Femur (tissue), 1 donor: Measurements from ENCODE around the gene NDUFS7.
"Not testable (repeated sequence)": the region's sequence is repeated elsewhere in the genome, so short reads cannot be mapped to it uniquely, and the experiment has no call there.

Experiments used
- DNase-seq: peaks from one replicate; pipeline ENCODE4 v3.0.0-alpha.2; 2017

The NDUFS7 gene

GRCh38 chr19:1434040-1434366 is 50.3 kb downstream of the NDUFS7 start:
- DNase-seq, result no peak

- DNase-seq, result no peak
Measured at GRCh38 chr19:1434577-1435060, 50.9 kb downstream of the NDUFS7 start.

GRCh38 chr19:1435378-1435989 is 51.8 kb downstream of the NDUFS7 start:
- DNase-seq, result no peak

GRCh38 chr19:1437609-1438008 is 53.9 kb downstream of the NDUFS7 start:
- no peak for DNase-seq

- DNase-seq, result peak; percentile 97
Measured at GRCh38 chr19:1438035-1438932, 54.6 kb downstream of the NDUFS7 start, which contains the start of gene RPS15. RPS15 (plus strand) TSS chr19:1438396; CDS start chr19:1438426, 30 bp downstream.

GRCh38 chr19:1438933-1439354 is 55.2 kb downstream of the NDUFS7 start:
- DNase-seq, result no peak

GRCh38 chr19:1439525-1440417 is 56.1 kb downstream of the NDUFS7 start:
- not testable (repeated sequence) for DNase-seq

- DNase-seq, result no peak
Measured at GRCh38 chr19:1440418-1440801, 56.7 kb downstream of the NDUFS7 start.

GRCh38 chr19:1441022-1441426 is 57.3 kb downstream of the NDUFS7 start:
- DNase-seq, result no peak

- DNase-seq, result no peak
Measured at GRCh38 chr19:1441677-1442438, 58.2 kb downstream of the NDUFS7 start.
